OCI-LY1 (cell line): Measurements from ENCODE around the gene CAMK1G.

Experiments
- H2AFZ ChIP-seq: fragments of 200-600 bp; sonication (generic), shearing (Covaris generic); 2 replicates; pipeline ENCODE4 v1.6.0; 2014; ENCODE audit warnings: antibody characterized with exemption, mild to moderate bottlenecking, low read length
- H3F3A ChIP-seq: fragments of 200-600 bp; sonication (generic), shearing (Covaris generic); 2 replicates; pipeline ENCODE4 v1.6.0; 2014; ENCODE audit warnings: mild to moderate bottlenecking, antibody characterized with exemption, low read length, moderate library complexity; ENCODE audit not compliant: insufficient read depth
- H3K27ac ChIP-seq: fragments of 200-600 bp; sonication (generic); 2 replicates; pipeline ENCODE4 v1.5.1; 2014; ENCODE audit warnings: low read length, mixed run types, mild to moderate bottlenecking, low read depth; ENCODE audit not compliant: poor library complexity, severe bottlenecking
- H3K27me3 ChIP-seq: fragments of 200-600 bp; sonication (generic); 2 replicates; pipeline ENCODE4 v1.6.0; 2014; ENCODE audit warnings: antibody characterized with exemption, mild to moderate bottlenecking, low read length, moderate library complexity; ENCODE audit not compliant: insufficient read depth
- H3K36me3 ChIP-seq: fragments of 200-600 bp; sonication (generic); 2 replicates; pipeline ENCODE4 v1.6.1; 2014; ENCODE audit warnings: mild to moderate bottlenecking, antibody characterized with exemption, low read length, moderate library complexity, mixed read lengths; ENCODE audit not compliant: insufficient read depth
- H3K4me1 ChIP-seq: fragments of 200-600 bp; sonication (generic); 2 replicates; pipeline ENCODE4 v1.5.1; 2014; ENCODE audit warnings: mild to moderate bottlenecking, low read length, moderate library complexity; ENCODE audit not compliant: insufficient read depth, severe bottlenecking
- H3K4me2 ChIP-seq: fragments of 200-600 bp; sonication (generic), shearing (Covaris generic); 2 replicates; pipeline ENCODE4 v1.6.1; 2014; ENCODE audit warnings: low read length
- H3K4me3 ChIP-seq: fragments of 200-600 bp; sonication (generic); 2 replicates; pipeline ENCODE4 v1.5.1; 2014; ENCODE audit warnings: low read length, low read depth, mild to moderate bottlenecking, mixed read lengths; ENCODE audit not compliant: poor library complexity, severe bottlenecking
- H3K79me2 ChIP-seq: fragments of 200-600 bp; shearing (Covaris generic); 2 replicates; pipeline ENCODE4 v1.6.1; 2016; ENCODE audit warnings: mixed run types, low read length, mixed read lengths; ENCODE audit not compliant: insufficient read depth
- H3K9ac ChIP-seq: fragments of 200-600 bp; sonication (generic), shearing (Covaris generic); 2 replicates; pipeline ENCODE4 v1.6.1; 2014; ENCODE audit warnings: mild to moderate bottlenecking, low read length, mixed read lengths
- H3K9me2 ChIP-seq: fragments of 200-600 bp; sonication (generic), shearing (Covaris generic); 2 replicates; pipeline ENCODE4 v1.6.1; 2014; ENCODE audit warnings: low read depth, mild to moderate bottlenecking, low read length, mixed read lengths
- H3K9me3 ChIP-seq: fragments of 200-600 bp; shearing (Covaris generic); 2 replicates; pipeline ENCODE4 v1.6.1; 2014; ENCODE audit warnings: low read length, mixed read lengths
- H4K20me1 ChIP-seq: fragments of 200-600 bp; sonication (generic), shearing (Covaris generic); 2 replicates; pipeline ENCODE4 v1.6.0; 2016; ENCODE audit warnings: mild to moderate bottlenecking, low read length; ENCODE audit not compliant: insufficient read depth
- CTCF ChIP-seq: fragments of 200-600 bp; sonication (generic), shearing (Covaris generic); IDR thresholded peaks from 2 replicates; pipeline ENCODE4 v1.5.1; 2017; ENCODE audit warnings: mild to moderate bottlenecking, antibody characterized with exemption, low read length, moderate library complexity, mixed read lengths
- EZH2 ChIP-seq: fragments of 200-600 bp; sonication (generic), shearing (Covaris generic); IDR thresholded peaks from 2 replicates; pipeline ENCODE4 v1.8.0; 2017; ENCODE audit warnings: borderline replicate concordance, mixed run types, mild to moderate bottlenecking, antibody characterized with exemption, low read length, moderate library complexity, mixed read lengths

Gene CAMK1G

GRCh38 chr1:209583408-209583807, at the start of gene CAMK1G:
CAMK1G (plus strand) TSS chr1:209583714; CDS start chr1:209594984, 11,270 bp downstream.
- Histone ChIP-seq H3K27ac (no peak within 1 kb of the TSS), H4K20me1 (no peaks in the 10 kb centered on the region), H2AFZ (no peak within 1 kb of the TSS), H3K4me1 (no peaks in the 10 kb centered on the region), H3K4me2 (no peak within 1 kb of the TSS), H3F3A (no peaks in the 10 kb centered on the region), H3K79me2 (no peaks in the 10 kb centered on the region), H3K27me3 (no peaks in the 10 kb centered on the region), H3K36me3 (no peaks in the 10 kb centered on the region), H3K9ac (no peak within 1 kb of the TSS), H3K9me3 (no peaks in the 10 kb centered on the region), H3K9me2 (no peaks in the 10 kb centered on the region), H3K4me3 (no peak within 1 kb of the TSS)
- no peak for TF ChIP-seq CTCF
- no peak for TF ChIP-seq EZH2

- H3K27ac ChIP-seq: no peak overlapping the region
- no peaks in the 10 kb centered on the region for H3F3A ChIP-seq
- H3K4me1 ChIP-seq: no peaks in the 10 kb centered on the region
- no peaks in the 10 kb centered on the region for H3K9me3 ChIP-seq
- no peaks in the 10 kb centered on the region for H3K9me2 ChIP-seq
- H3K4me3 ChIP-seq: no peak overlapping the region
- H3K9ac ChIP-seq: no peak overlapping the region
- H3K4me2 ChIP-seq: no peak overlapping the region
- no peak overlapping the region for H2AFZ ChIP-seq
- no peaks in the 10 kb centered on the region for H3K79me2 ChIP-seq
- TF ChIP-seq EZH2 (no peak), CTCF (no peak)
- H4K20me1 ChIP-seq: no peaks in the 10 kb centered on the region
- no peaks in the 10 kb centered on the region for H3K36me3 ChIP-seq
- H3K27me3 ChIP-seq: no peaks in the 10 kb centered on the region
These were observed 48.8 kb upstream of the CAMK1G start for GRCh38 chr1:209534496-209535250.

- no peaks in the 10 kb centered on the region for H3K9me2 ChIP-seq
- no peak overlapping the region for H3K4me3 ChIP-seq
- TF ChIP-seq EZH2 (no peak), CTCF (no peak)
- H3K4me2 ChIP-seq: no peak overlapping the region
- no peak overlapping the region for H3K9ac ChIP-seq
- no peaks in the 10 kb centered on the region for H3F3A ChIP-seq
- H4K20me1 ChIP-seq: no peaks in the 10 kb centered on the region
- H3K79me2 ChIP-seq: no peaks in the 10 kb centered on the region
- H2AFZ ChIP-seq: no peak overlapping the region
- no peak overlapping the region for H3K27ac ChIP-seq
- H3K27me3 ChIP-seq: no peaks in the 10 kb centered on the region
- no peaks in the 10 kb centered on the region for H3K36me3 ChIP-seq
- no peaks in the 10 kb centered on the region for H3K4me1 ChIP-seq
- no peaks in the 10 kb centered on the region for H3K9me3 ChIP-seq
These were observed 46.7 kb upstream of the CAMK1G start for GRCh38 chr1:209536843-209537242.
